ENCODE data around the gene PCNA.

The PCNA gene

DNA sequence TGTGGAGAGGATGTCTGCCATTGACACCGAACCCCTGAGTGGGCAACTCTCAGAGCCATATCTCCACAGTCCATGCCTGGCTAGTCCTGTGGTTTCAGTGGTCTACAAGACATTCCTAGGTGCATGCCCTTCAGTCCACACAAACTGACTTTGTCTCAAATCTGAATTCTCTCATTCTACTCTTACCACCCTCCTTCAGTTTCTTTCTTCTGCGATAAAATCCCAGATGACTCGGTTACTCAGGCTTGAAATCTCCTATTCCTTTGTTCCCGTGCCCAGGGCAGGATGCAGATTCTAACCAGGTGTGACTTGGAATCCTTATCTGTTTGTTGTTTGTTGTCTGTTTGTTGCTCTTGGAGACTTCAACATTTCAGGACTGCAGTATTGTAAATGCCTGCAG, 16.3 kb upstream of the PCNA start:
- peaks cover 0 to 98% (median 42%) of the 10 kb centered on the region in 4 donors for H3K4me1 ChIP-seq
- intact Hi-C loops (cut with DNase I; ENCODE audit: low total_unique reads) = no loop called here
- TF ChIP-seq, protein P1, sequence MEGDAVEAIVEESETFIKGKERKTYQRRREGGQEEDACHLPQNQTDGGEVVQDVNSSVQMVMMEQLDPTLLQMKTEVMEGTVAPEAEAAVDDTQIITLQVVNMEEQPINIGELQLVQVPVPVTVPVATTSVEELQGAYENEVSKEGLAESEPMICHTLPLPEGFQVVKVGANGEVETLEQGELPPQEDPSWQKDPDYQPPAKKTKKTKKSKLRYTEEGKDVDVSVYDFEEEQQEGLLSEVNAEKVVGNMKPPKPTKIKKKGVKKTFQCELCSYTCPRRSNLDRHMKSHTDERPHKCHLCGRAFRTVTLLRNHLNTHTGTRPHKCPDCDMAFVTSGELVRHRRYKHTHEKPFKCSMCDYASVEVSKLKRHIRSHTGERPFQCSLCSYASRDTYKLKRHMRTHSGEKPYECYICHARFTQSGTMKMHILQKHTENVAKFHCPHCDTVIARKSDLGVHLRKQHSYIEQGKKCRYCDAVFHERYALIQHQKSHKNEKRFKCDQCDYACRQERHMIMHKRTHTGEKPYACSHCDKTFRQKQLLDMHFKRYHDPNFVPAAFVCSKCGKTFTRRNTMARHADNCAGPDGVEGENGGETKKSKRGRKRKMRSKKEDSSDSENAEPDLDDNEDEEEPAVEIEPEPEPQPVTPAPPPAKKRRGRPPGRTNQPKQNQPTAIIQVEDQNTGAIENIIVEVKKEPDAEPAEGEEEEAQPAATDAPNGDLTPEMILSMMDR (IDR thresholded peaks at IDR 0.05) = no peak
- peaks cover 0 to 6% (median 0%) of the 10 kb centered on the region in 3 donors for H3K36me3 ChIP-seq
- H3K4me3 ChIP-seq = peak overlapping the region; percentile 4 to 24
- DNase-seq = no peak
- peak overlapping the region; percentile 73 to 100 for H3K27ac ChIP-seq
- H3K9me3 ChIP-seq = no peaks in the 10 kb centered on the region
- H3K27me3 ChIP-seq = no peaks in the 10 kb centered on the region

DNA sequence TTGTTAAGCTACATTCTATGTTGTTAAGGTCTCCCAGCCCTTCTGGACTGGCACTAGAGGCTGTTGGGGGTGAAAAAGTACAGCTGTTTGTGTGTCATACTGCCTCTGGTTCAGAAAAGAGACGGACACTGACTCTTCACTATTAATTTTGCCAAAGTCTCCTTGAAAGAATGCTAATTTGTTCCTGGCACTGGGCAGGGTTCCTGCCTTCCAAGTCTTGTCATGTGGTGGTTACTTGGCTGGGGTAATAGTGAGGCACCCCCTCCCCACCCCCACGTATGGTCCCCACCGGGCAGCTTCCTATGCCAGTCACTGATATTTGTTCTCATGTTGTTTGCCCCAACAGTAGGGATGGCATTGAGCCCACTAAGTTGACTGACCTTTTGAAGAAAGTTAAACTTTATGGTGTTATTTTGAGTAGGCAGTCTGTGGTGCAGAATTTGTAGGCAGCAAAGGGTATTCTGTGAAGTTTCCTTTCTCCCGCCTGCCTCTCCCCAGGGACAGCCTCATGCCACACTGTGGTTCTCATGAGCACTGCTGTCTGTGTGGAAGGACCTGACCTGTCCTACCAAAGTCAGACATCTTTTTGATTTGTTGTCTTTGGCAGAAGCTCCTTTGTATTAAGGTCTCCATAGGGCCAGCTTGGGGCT, 15.7 kb upstream of the PCNA start:
- Histone ChIP-seq H3K27ac (peak overlapping the region; percentile 73 to 100), H3K4me3 (peak overlapping the region; percentile 4 to 24), H3K4me1 (peaks cover 0 to 96% (median 38%) of the 10 kb centered on the region in 4 donors), H3K9me3 (no peaks in the 10 kb centered on the region), H3K36me3 (peaks cover 0 to 6% (median 0%) of the 10 kb centered on the region in 3 donors), H3K27me3 (no peaks in the 10 kb centered on the region)
- intact Hi-C loops (cut with DNase I; ENCODE audit: low total_unique reads) = no loop called here
- peak in 1 of 2 donors; percentile 31 for DNase-seq
- TF ChIP-seq, protein P1 (IDR thresholded peaks at IDR 0.05) = no peak

DNA sequence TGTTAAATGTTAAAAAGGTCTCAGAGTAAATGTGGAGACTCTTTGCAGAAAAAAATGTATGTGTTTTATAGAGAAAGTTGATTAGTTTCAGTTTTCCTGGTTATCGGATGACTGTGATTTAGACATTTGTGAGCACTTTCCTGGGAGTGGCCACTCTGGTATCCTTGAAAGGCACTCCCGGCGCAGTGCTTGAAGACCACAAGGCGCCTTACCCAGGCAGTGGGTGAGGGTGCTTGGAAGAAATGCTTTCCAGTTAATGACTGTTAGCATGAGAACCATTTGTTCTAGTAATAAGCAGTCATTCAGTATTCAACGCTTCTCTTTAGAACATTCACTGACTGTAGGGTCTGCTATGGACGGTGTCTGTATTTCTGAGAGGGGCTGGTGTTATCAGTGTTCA, 14.2 kb upstream of the PCNA start:
- DNase-seq = no peak
- H3K4me1 ChIP-seq = peaks cover 0 to 96% (median 49%) of the 10 kb centered on the region in 4 donors
- no peak overlapping the region for H3K4me3 ChIP-seq
- H3K9me3 ChIP-seq = no peaks in the 10 kb centered on the region
- TF ChIP-seq, protein P1 (IDR thresholded peaks at IDR 0.05) = no peak
- H3K36me3 ChIP-seq = peaks cover 0 to 6% (median 0%) of the 10 kb centered on the region in 3 donors
- H3K27me3 ChIP-seq = no peaks in the 10 kb centered on the region
- intact Hi-C loops (cut with DNase I; ENCODE audit: low total_unique reads) = no loop called here
- peak overlapping the region; percentile 73 to 100 for H3K27ac ChIP-seq

DNA sequence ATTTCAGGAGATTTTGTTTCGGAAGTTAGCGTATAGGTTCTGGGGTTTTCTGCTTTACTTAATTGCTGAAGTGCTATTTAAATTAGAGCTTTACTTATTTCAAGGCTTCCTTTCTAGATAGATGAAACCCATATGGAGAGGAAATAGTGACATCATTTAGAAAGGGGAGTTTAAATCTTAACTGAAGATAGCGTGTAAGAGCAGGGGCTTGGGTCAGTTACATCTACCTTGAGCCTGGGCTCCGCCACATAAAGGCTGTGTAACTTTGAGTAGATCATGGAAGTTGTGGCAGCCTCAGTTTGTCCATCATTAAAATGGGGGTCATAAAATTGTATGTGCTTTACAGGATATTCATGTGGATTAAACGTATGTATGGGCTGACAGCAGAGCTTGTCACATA, 11.7 kb upstream of the PCNA start:
- DNase-seq = no peak
- no peaks in the 10 kb centered on the region for H3K36me3 ChIP-seq
- H3K27me3 ChIP-seq = no peaks in the 10 kb centered on the region
- H3K27ac ChIP-seq = peak overlapping the region; percentile 100
- no peaks in the 10 kb centered on the region for H3K9me3 ChIP-seq
- TF ChIP-seq, protein P1 (IDR thresholded peaks at IDR 0.05) = no peak
- intact Hi-C loops (cut with DNase I; ENCODE audit: low total_unique reads) = no loop called here
- peaks cover 0 to 84% (median 48%) of the 10 kb centered on the region in 4 donors for H3K4me1 ChIP-seq
- peak overlapping the region; percentile 29 to 38 for H3K4me3 ChIP-seq

DNA sequence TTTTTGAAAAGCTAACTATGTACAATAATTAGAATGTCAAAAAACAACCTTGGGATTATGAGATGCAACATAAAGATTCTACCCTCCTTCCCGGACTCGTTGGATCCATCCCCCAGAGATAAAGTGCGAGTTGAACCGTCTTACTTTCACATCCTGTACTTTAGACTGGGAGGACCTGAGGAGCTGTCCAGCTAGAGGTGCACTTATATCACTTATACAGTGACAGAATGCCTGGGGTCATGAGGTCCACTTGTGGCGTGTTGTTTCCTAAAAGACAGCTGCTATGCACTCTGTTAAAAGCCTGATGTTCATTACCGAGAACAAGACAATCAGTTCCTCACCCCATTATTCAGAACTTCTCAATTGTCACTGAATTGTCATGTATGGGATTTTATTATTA, 9.1 kb upstream of the PCNA start:
- Histone ChIP-seq H3K27ac (peak overlapping the region; percentile 100), H3K27me3 (no peaks in the 10 kb centered on the region), H3K4me3 (peak overlapping the region; percentile 91 to 100), H3K36me3 (no peaks in the 10 kb centered on the region), H3K4me1 (peaks cover 0 to 66% (median 33%) of the 10 kb centered on the region in 4 donors), H3K9me3 (no peaks in the 10 kb centered on the region)
- intact Hi-C loops (cut with DNase I; ENCODE audit: low total_unique reads) = no loop called here
- TF ChIP-seq, protein P1 (IDR thresholded peaks at IDR 0.05) = no peak
- no peak for DNase-seq
